Lower leg skin (tissue), 3 donors: ENCODE measurements around the gene ZFYVE21.

Experiments used
- POLR2A ChIP-seq, 2 donors: fragments of 450-650 bp; IDR thresholded peaks; one replicate each; pipeline ENCODE4 v1.6.1; 2016 to 2017; ENCODE audit warnings: antibody characterized with exemption in 2 of 2, mild to moderate bottlenecking in 1 of 2, moderate library complexity in 1 of 2
- TF ChIP-seq, protein P1 (sequence below), 3 donors: fragments of 450-650 bp; IDR thresholded peaks; one replicate each; pipeline ENCODE4 v1.5.1; 2016; ENCODE audit warnings: antibody characterized with exemption in 3 of 3, mild to moderate bottlenecking in 3 of 3, moderate library complexity in 2 of 3

DNA sequence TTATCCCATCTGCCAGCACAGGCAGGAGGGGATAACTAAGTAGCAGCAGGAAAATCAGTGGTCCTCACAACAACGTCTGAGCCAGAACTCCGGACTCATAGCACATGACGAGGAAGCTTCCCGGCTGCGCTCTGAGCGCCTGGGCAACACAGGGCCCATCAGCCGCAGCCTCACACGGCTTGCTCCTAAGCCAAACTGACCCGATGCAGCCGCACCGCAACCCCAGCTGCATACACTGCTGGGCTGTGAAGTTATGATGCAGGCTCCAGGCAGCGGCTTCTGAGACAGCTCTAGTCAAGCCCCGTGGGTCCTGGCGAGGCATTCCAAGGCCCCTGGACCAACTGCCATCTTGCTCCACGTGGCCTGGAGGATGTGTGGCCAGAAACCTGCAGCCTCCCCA, 28.1 kb downstream of the ZFYVE21 start:
- TF ChIP-seq, protein P1, sequence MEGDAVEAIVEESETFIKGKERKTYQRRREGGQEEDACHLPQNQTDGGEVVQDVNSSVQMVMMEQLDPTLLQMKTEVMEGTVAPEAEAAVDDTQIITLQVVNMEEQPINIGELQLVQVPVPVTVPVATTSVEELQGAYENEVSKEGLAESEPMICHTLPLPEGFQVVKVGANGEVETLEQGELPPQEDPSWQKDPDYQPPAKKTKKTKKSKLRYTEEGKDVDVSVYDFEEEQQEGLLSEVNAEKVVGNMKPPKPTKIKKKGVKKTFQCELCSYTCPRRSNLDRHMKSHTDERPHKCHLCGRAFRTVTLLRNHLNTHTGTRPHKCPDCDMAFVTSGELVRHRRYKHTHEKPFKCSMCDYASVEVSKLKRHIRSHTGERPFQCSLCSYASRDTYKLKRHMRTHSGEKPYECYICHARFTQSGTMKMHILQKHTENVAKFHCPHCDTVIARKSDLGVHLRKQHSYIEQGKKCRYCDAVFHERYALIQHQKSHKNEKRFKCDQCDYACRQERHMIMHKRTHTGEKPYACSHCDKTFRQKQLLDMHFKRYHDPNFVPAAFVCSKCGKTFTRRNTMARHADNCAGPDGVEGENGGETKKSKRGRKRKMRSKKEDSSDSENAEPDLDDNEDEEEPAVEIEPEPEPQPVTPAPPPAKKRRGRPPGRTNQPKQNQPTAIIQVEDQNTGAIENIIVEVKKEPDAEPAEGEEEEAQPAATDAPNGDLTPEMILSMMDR (IDR thresholded peaks at IDR 0.05), result no peak
- no peak for TF ChIP-seq POLR2A (IDR thresholded peaks at IDR 0.05)
